Endothelial cell of umbilical vein (primary cell): ENCODE results near the gene TSNAX. TPM values are rescaled to one million over a fixed set of nuclear protein-coding genes. Genes with fewer than 3 reads are reported as not detected.

ENCODE experiments used
- BruUV-seq: library from RNA; stranded (reverse); fragments of 400-500 nt; replicated peaks from 2 replicates; lab custom pipeline; 2021; lab: Mats Ljungman, UMichigan
- CTCF ChIA-PET: fragments of 300-600, 350-600 bp; sonication (Branson Sonifier 250); formaldehyde crosslinking; loops from one replicate; lab custom pipeline; 2021; ENCODE audit warnings: antibody characterized with exemption, inconsistent platforms; lab: Charles Lee
- POLR2A ChIA-PET: fragments of 300-600, 350-600 bp; sonication (Branson Sonifier 250); formaldehyde crosslinking; loops from one replicate; lab custom pipeline; 2021; ENCODE audit warnings: antibody characterized with exemption, inconsistent platforms; lab: Charles Lee
- DNase-seq: peaks from one replicate; pipeline ENCODE4 v3.0.0-alpha.2; 2011; ENCODE audit warnings: low read depth, low spot score
- FAIRE-seq: peaks from 2 replicates; lab custom pipeline; 2011; peaks lifted over from hg19 to GRCh38; lab: Jason Lieb, UNC
- H2AFZ ChIP-seq: 2 replicates; pipeline ENCODE4 v1.6.0; 2012; ENCODE audit warnings: low read depth, low read length, control low read depth, inconsistent platforms
- H3K27ac ChIP-seq: 2 replicates; pipeline ENCODE4 v1.5.1; 2011; ENCODE audit warnings: low read depth, mild to moderate bottlenecking, control low read depth, low read length, moderate library complexity; ENCODE audit not compliant: insufficient read depth
- H3K27me3 ChIP-seq, 2 experiments: 2 replicates each; pipeline versions ENCODE4 v1.6.0 to v1.6.1; 2011; ENCODE audit warnings: low read length in 2 of 2, mixed read lengths in 1 of 2; ENCODE audit not compliant: control insufficient read depth in 2 of 2, insufficient read depth in 2 of 2
- H3K36me3 ChIP-seq, 2 experiments: 2 replicates in 1 of 2; 3 replicates in 1 of 2; pipeline ENCODE4 v1.5.1; 2011; ENCODE audit warnings: low read length in 2 of 2, mild to moderate bottlenecking in 1 of 2, moderate library complexity in 1 of 2; ENCODE audit not compliant: control insufficient read depth in 2 of 2, insufficient read depth in 2 of 2; ENCODE audit errors: extremely low read depth in 1 of 2
- H3K4me1 ChIP-seq: 3 replicates; pipeline ENCODE4 v1.5.1; 2011; ENCODE audit warnings: mild to moderate bottlenecking, low read length; ENCODE audit not compliant: control insufficient read depth, insufficient read depth; ENCODE audit errors: extremely low read depth
- H3K4me2 ChIP-seq: 2 replicates; pipeline ENCODE4 v1.6.1; 2011; ENCODE audit warnings: low read length, control low read depth, mixed read lengths; ENCODE audit not compliant: insufficient read depth
- H3K4me3 ChIP-seq, 3 experiments: fragments of 200-600 bp in 1 of 3; sonication (generic), shearing (Covaris generic) in 1 of 3; replicated peaks in 1 of 3; 2 replicates each; pipeline ENCODE4 v1.5.1; 2011 to 2016; ENCODE audit warnings: control low read depth in 3 of 3, low read length in 3 of 3, mild to moderate bottlenecking in 2 of 3, inconsistent platforms in 1 of 3, low read depth in 1 of 3, moderate library complexity in 1 of 3; ENCODE audit not compliant: insufficient read depth in 1 of 3
- H3K79me2 ChIP-seq: 2 replicates; pipeline ENCODE4 v1.6.0; 2012; ENCODE audit warnings: low read length, inconsistent platforms; ENCODE audit not compliant: control insufficient read depth, insufficient read depth
- H3K9ac ChIP-seq: replicated peaks from 2 replicates; pipeline ENCODE3; 2011; ENCODE audit warnings: low read length, control low read depth; ENCODE audit not compliant: insufficient read depth; ENCODE audit errors: extremely low read depth
- H3K9me1 ChIP-seq: replicated peaks from 3 replicates; pipeline ENCODE4 v1.6.0; 2011; ENCODE audit warnings: mild to moderate bottlenecking, low read length; ENCODE audit not compliant: control insufficient read depth, insufficient read depth; ENCODE audit errors: extremely low read depth
- H3K9me3 ChIP-seq: replicated peaks from 2 replicates; pipeline ENCODE4 v1.5.1; 2012; ENCODE audit warnings: low read length, inconsistent platforms; ENCODE audit not compliant: control insufficient read depth, insufficient read depth
- H4K20me1 ChIP-seq: replicated peaks from 2 replicates; pipeline ENCODE3; 2011; ENCODE audit warnings: mild to moderate bottlenecking, low read length; ENCODE audit not compliant: control insufficient read depth, insufficient read depth; ENCODE audit errors: extremely low read depth
- EZH2 ChIP-seq: IDR thresholded peaks from 2 replicates; pipeline ENCODE4 v1.6.1; 2012; ENCODE audit warnings: borderline replicate concordance, low read depth, mild to moderate bottlenecking, moderate library complexity, low read length, inconsistent platforms; ENCODE audit not compliant: severe bottlenecking
- FOS ChIP-seq: IDR thresholded peaks from 2 replicates; pipeline ENCODE4 v1.6.1; 2011; ENCODE audit warnings: mild to moderate bottlenecking, low read length, moderate library complexity, borderline replicate concordance; ENCODE audit not compliant: insufficient read depth
- GATA2 ChIP-seq: IDR thresholded peaks from 2 replicates; pipeline ENCODE4 v1.7.0; 2011; ENCODE audit warnings: low read depth, mild to moderate bottlenecking, moderate library complexity, mixed read lengths, low read length; ENCODE audit not compliant: insufficient read length, insufficient read depth
- JUN ChIP-seq: IDR thresholded peaks from 2 replicates; pipeline ENCODE4 v1.6.1; 2011; ENCODE audit warnings: borderline replicate concordance, low read depth; ENCODE audit not compliant: insufficient read length, insufficient read depth
- MYC ChIP-seq: IDR thresholded peaks from one replicate; pipeline ENCODE4 v1.6.1; 2011; ENCODE audit warnings: mild to moderate bottlenecking, low read depth, low read length
- POLR2A ChIP-seq: IDR thresholded peaks from 2 replicates; pipeline ENCODE4 v1.6.1; 2012; ENCODE audit warnings: low read depth, mild to moderate bottlenecking, control low read depth, low read length
- POLR2AphosphoS5 ChIP-seq: IDR thresholded peaks from 2 replicates; pipeline ENCODE4 v1.6.1; 2012; ENCODE audit warnings: low read depth, mild to moderate bottlenecking, control low read depth, low read length, moderate library complexity; ENCODE audit not compliant: insufficient read depth
- dilution Hi-C: fragments of 300-500 bp; cut with MboI; formaldehyde crosslinking; loops from one replicate; pipeline ENCODE4 v1.15.0; 2019; ENCODE audit warnings: low sequenced_read_pairs; ENCODE audit not compliant: extremely low pct_ligation_motif_present
- intact Hi-C: fragments of 100-400 bp; cut with micrococcal nuclease; formaldehyde crosslinking; loops from one replicate; pipeline ENCODE4 v1.10.0; 2022
- polyA plus RNA-seq, 4 experiments: library from polyadenylated mRNA; depleted of rRNA in 3 of 4; stranded (reverse) in 3 of 4; unstranded in 1 of 4; fragments of >200 nt; gene quantifications; 2 replicates each; pipeline versions ENCODE4 v1.2.1 to v1.2.3, GENCODE V29; 2011 to 2012; ENCODE audit warnings: missing spikeins in 1 of 4
- total RNA-seq: library from RNA; stranded (reverse); gene quantifications from 2 replicates; pipeline ENCODE4 v1.2.3, GENCODE V29; 2021
- TF ChIP-seq, protein P1 (sequence below), 2 donors: IDR thresholded peaks; 1 replicate in 1 of 2; 2 replicates in 1 of 2; pipeline ENCODE4 v1.5.1; 2011; ENCODE audit warnings: low read length in 2 of 2, mild to moderate bottlenecking in 2 of 2, moderate library complexity in 2 of 2, control low read depth in 1 of 2, inconsistent platforms in 1 of 2, low read depth in 1 of 2; ENCODE audit not compliant: insufficient read depth in 1 of 2; ENCODE audit errors: extremely low read depth in 1 of 2
- TF ChIP-seq, protein P2 (sequence below): IDR thresholded peaks from 2 replicates; pipeline ENCODE4 v1.6.1; 2011; ENCODE audit not compliant: insufficient read depth, insufficient read length

Gene TSNAX
- total and polyA plus RNA-seq, 2 donors (not counting 3 experiments of a cell fraction or from before 2014, with no cell fraction given) = 6.3 to 26.3 TPM

DNA sequence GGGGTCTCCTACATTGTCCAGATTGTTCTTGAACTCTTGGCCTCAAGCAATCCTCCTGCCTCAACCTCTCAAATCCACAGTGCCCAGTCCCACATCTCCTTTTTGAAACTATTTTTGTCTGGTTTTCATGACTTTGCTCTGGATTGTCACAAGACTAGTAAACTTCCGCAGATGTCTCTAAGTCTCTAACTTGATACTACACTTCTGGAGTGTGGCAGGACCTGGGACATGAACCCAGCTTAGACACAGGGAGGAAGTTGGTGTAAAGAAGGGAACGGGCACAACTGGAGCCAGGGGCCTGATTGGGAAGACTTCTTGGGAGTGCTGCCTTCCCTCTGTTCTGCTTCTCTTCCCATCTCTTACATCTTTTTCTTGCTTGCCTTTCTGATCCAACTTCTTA is 81.9 kb downstream of the TSNAX start:
- dilution Hi-C loops = no loop called here
- Histone ChIP-seq H3K9me1 (no peaks in the 10 kb centered on the region), H3K4me1 (no peaks in the 10 kb centered on the region), H3K27me3 (peaks cover 15 to 18% of the 10 kb centered on the region in 2 experiments), H3K27ac (no peak overlapping the region), H4K20me1 (no peaks in the 10 kb centered on the region), H3K9me3 (no peaks in the 10 kb centered on the region), H3K36me3 (no peaks in the 10 kb centered on the region), H2AFZ (no peak overlapping the region), H3K4me2 (no peak overlapping the region), H3K4me3 (no peak overlapping the region), H3K79me2 (no peaks in the 10 kb centered on the region), H3K9ac (no peak overlapping the region)
- no peak for FAIRE-seq
- ChIA-PET CTCF (no interaction called here), POLR2A (no interaction called here)
- DNase-seq = no peak
- no TSS peak for BruUV-seq
- TF ChIP-seq POLR2AphosphoS5 (no peak), JUN (no peak), FOS (no peak), POLR2A (no peak), EZH2 (no peak)
- TF ChIP-seq, protein P1, sequence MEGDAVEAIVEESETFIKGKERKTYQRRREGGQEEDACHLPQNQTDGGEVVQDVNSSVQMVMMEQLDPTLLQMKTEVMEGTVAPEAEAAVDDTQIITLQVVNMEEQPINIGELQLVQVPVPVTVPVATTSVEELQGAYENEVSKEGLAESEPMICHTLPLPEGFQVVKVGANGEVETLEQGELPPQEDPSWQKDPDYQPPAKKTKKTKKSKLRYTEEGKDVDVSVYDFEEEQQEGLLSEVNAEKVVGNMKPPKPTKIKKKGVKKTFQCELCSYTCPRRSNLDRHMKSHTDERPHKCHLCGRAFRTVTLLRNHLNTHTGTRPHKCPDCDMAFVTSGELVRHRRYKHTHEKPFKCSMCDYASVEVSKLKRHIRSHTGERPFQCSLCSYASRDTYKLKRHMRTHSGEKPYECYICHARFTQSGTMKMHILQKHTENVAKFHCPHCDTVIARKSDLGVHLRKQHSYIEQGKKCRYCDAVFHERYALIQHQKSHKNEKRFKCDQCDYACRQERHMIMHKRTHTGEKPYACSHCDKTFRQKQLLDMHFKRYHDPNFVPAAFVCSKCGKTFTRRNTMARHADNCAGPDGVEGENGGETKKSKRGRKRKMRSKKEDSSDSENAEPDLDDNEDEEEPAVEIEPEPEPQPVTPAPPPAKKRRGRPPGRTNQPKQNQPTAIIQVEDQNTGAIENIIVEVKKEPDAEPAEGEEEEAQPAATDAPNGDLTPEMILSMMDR (IDR thresholded peaks at IDR 0.05; ENCODE audit: extremely low read depth in 1 of 2, insufficient read depth in 1 of 2, low read depth in 1 of 2, low read length in 2 of 2) = no peak
- intact Hi-C loops = no loop called here

DNA sequence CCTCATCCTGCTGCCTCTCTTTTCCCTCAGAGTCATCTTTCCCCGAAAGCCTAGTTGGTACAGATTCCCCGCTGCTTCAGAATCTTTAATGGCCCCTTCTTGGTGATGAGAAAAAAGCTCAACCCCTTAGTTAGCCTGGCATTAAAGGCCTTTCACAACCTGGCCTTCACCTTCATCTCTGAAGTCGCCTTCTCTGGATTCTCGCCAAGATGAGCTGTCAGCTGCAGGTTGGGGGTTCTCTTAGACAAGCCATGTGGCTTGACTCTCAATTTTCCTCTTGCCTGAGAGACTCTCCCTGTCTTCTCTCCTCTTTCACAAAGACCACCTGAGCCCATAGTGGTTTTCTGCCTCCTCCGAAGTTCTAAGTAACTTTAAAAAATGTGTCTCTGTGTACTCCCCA is 82.6 kb downstream of the TSNAX start:
- no peak overlapping the region for H3K4me2 ChIP-seq
- H3K27me3 ChIP-seq = peaks cover 16 to 18% of the 10 kb centered on the region in 2 experiments
- no peaks in the 10 kb centered on the region for H3K9me3 ChIP-seq
- POLR2A ChIA-PET = no interaction called here
- no peak overlapping the region for H3K4me3 ChIP-seq
- H4K20me1 ChIP-seq = no peaks in the 10 kb centered on the region
- H3K9ac ChIP-seq = no peak overlapping the region
- intact Hi-C loops = no loop called here
- H3K36me3 ChIP-seq = no peaks in the 10 kb centered on the region
- TF ChIP-seq EZH2 (no peak), FOS (no peak), MYC (no peak), JUN (no peak), GATA2 (no peak), POLR2A (no peak), POLR2AphosphoS5 (no peak)
- TF ChIP-seq, protein P1 (IDR thresholded peaks at IDR 0.05; ENCODE audit: extremely low read depth in 1 of 2, insufficient read depth in 1 of 2, low read depth in 1 of 2, low read length in 2 of 2) = no peak
- TF ChIP-seq, protein P2, sequence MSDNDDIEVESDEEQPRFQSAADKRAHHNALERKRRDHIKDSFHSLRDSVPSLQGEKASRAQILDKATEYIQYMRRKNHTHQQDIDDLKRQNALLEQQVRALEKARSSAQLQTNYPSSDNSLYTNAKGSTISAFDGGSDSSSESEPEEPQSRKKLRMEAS = no peak
- DNase-seq = no peak
- no peaks in the 10 kb centered on the region for H3K79me2 ChIP-seq
- no peaks in the 10 kb centered on the region for H3K4me1 ChIP-seq
- dilution Hi-C loops = no loop called here
- H3K27ac ChIP-seq = no peak overlapping the region
- no peak for FAIRE-seq
- no TSS peak for BruUV-seq
- CTCF ChIA-PET = no interaction called here
- H3K9me1 ChIP-seq = no peaks in the 10 kb centered on the region
- H2AFZ ChIP-seq = no peak overlapping the region
